Liver (tissue), 9 donors: ENCODE measurements around the gene DGCR2. TPM values are rescaled to one million over a fixed set of nuclear protein-coding genes. Genes with fewer than 3 reads are reported as not detected.

Experiments used
- DNase-seq: peaks from one replicate; pipeline ENCODE4 v3.0.0-alpha.2; 2017; ENCODE audit warnings: low spot score
- H3K27ac ChIP-seq, 2 donors: one replicate each; pipeline ENCODE4 v1.7.0; 2013; ENCODE audit warnings: inconsistent platforms in 2 of 2, low read length in 2 of 2, control low read depth in 1 of 2, low read depth in 1 of 2, mild to moderate bottlenecking in 1 of 2
- H3K27me3 ChIP-seq, 4 donors: one replicate each; pipeline versions ENCODE4 v1.6.1 to v1.7.0; 2013; ENCODE audit warnings: low read length in 3 of 4, inconsistent platforms in 1 of 4, mild to moderate bottlenecking in 1 of 4, moderate library complexity in 1 of 4; ENCODE audit not compliant: control insufficient read depth in 4 of 4, insufficient read depth in 4 of 4
- H3K36me3 ChIP-seq, 4 donors: one replicate each; pipeline versions ENCODE4 v1.6.1 to v1.7.0; 2013; ENCODE audit warnings: low read length in 3 of 4, mild to moderate bottlenecking in 3 of 4, low read depth in 1 of 4, moderate library complexity in 1 of 4; ENCODE audit not compliant: control insufficient read depth in 4 of 4, insufficient read depth in 3 of 4
- H3K4me1 ChIP-seq, 4 donors: one replicate each; pipeline versions ENCODE4 v1.6.1 to v1.7.0; 2013; ENCODE audit warnings: low read length in 3 of 4, mild to moderate bottlenecking in 3 of 4, moderate library complexity in 1 of 4; ENCODE audit not compliant: control insufficient read depth in 4 of 4, insufficient read depth in 4 of 4
- H3K4me3 ChIP-seq, 3 donors: one replicate each; pipeline versions ENCODE4 v1.6.1 to v1.7.0; 2013; ENCODE audit warnings: low read length in 3 of 3, control low read depth in 1 of 3, low read depth in 1 of 3, mild to moderate bottlenecking in 1 of 3
- H3K9ac ChIP-seq, 2 donors: one replicate each; pipeline ENCODE4 v1.7.0; 2013; ENCODE audit warnings: low read length in 2 of 2, mild to moderate bottlenecking in 2 of 2, moderate library complexity in 2 of 2, control low read depth in 1 of 2, low read depth in 1 of 2
- H3K9me3 ChIP-seq, 4 donors: one replicate each; pipeline versions ENCODE4 v1.6.1 to v1.7.0; 2013; ENCODE audit warnings: low read length in 3 of 4; ENCODE audit not compliant: control insufficient read depth in 4 of 4
- ATF3 ChIP-seq: IDR thresholded peaks from 2 replicates; pipeline ENCODE4 v1.6.1; 2016; ENCODE audit warnings: antibody characterized with exemption
- CTCF ChIP-seq: fragments of 150-350 bp; IDR thresholded peaks from 2 replicates; pipeline ENCODE4 v1.5.1; 2017; ENCODE audit warnings: improper control_type of control experiment, low read depth, low read length; ENCODE audit not compliant: missing input control
- EGR1 ChIP-seq, 2 donors: IDR thresholded peaks; 2 replicates each; pipeline ENCODE4 v1.6.1; 2016 to 2018; ENCODE audit warnings: antibody characterized with exemption in 2 of 2, low read depth in 2 of 2
- FOXA1 ChIP-seq: IDR thresholded peaks from 2 replicates; pipeline ENCODE4 v1.6.1; 2016; ENCODE audit warnings: antibody characterized with exemption
- FOXA2 ChIP-seq: IDR thresholded peaks from 2 replicates; pipeline ENCODE4 v1.6.1; 2016; ENCODE audit warnings: antibody characterized with exemption
- GABPA ChIP-seq, 2 donors: IDR thresholded peaks in 1 of 2; conservative IDR thresholded peaks in 1 of 2; 2 replicates each; pipeline ENCODE4 v1.6.1; 2016; ENCODE audit warnings: antibody characterized with exemption in 2 of 2, mild to moderate bottlenecking in 1 of 2, moderate library complexity in 1 of 2
- HNF4A ChIP-seq, 2 donors: conservative IDR thresholded peaks; 2 replicates each; pipeline ENCODE4 v1.6.1; 2016; ENCODE audit warnings: antibody characterized with exemption in 2 of 2, mild to moderate bottlenecking in 2 of 2
- HNF4G ChIP-seq: IDR thresholded peaks from 2 replicates; pipeline ENCODE4 v1.6.1; 2016; ENCODE audit warnings: antibody characterized with exemption
- RXRA ChIP-seq, 2 donors: IDR thresholded peaks; 2 replicates each; pipeline ENCODE4 v1.6.1; 2017 to 2018; ENCODE audit warnings: antibody characterized with exemption in 2 of 2, mild to moderate bottlenecking in 1 of 2
- TAF1 ChIP-seq: conservative IDR thresholded peaks from 2 replicates; pipeline ENCODE4 v1.6.1; 2016; ENCODE audit warnings: antibody characterized with exemption, mild to moderate bottlenecking
- YY1 ChIP-seq: IDR thresholded peaks from 2 replicates; pipeline ENCODE4 v1.6.1; 2016; ENCODE audit warnings: antibody characterized with exemption, mild to moderate bottlenecking
- ZBTB33 ChIP-seq: IDR thresholded peaks from 2 replicates; pipeline ENCODE4 v1.6.1; 2016; ENCODE audit warnings: antibody characterized with exemption
- WGBS: extraction: QIAGEN DNeasy Blood & Tissue Kit; methylation state at CpG from one replicate; pipeline ENCODE4 v1.1.7; 2013; 5-methylcytosine and 5-hydroxymethylcytosine counted together
- polyA plus RNA-seq, 2 donors: library from polyadenylated mRNA; stranded (reverse) in 1 of 2; unstranded in 1 of 2; fragments of 200-250 nt in 1 of 2; fragments of >200 nt in 1 of 2; fragmentation: Nextera tagmentation in 1 of 2; extraction: Ambion mirVana in 1 of 2; gene quantifications; one replicate each; pipeline versions ENCODE4 v1.2.1 to v1.2.3, GENCODE V29; 2013 to 2015
- total RNA-seq, 2 donors: library from RNA; depleted of rRNA; stranded (reverse); fragments of >200 nt; gene quantifications; one replicate each; pipeline ENCODE4 v1.2.3, GENCODE V29; 2014
- TF ChIP-seq, protein P1 (sequence below): IDR thresholded peaks from 2 replicates; pipeline ENCODE4 v1.6.1; 2016; ENCODE audit warnings: antibody characterized with exemption, mild to moderate bottlenecking
- donor health status: healthy.
- donor health status: healthy.
- donor health status: healthy.
- donor health status: healthy.
- donor health status: healthy.

The DGCR2 gene
- total and polyA plus RNA-seq, 4 donors: 11.2 to 30.0 (median 21.1) TPM

GRCh38 chr22:18996376-18996900 lies 125.8 kb downstream of the DGCR2 start:
- H3K27me3 ChIP-seq: peaks cover 0 to 2% (median 0%) of the 10 kb centered on the region in 4 donors
- no peak overlapping the region for H3K9ac ChIP-seq
- 89% methylated on average over 9 of the region's 9 CpGs for WGBS
- peaks cover 3 to 10% (median 6%) of the 10 kb centered on the region in 4 donors for H3K4me1 ChIP-seq
- H3K9me3 ChIP-seq: no peaks in the 10 kb centered on the region
- no peaks in the 10 kb centered on the region for H3K36me3 ChIP-seq
- H3K4me3 ChIP-seq: no peak overlapping the region
- no peak overlapping the region for H3K27ac ChIP-seq
- no peak for DNase-seq
- TF ChIP-seq HNF4G (no peak), FOXA1 (no peak), CTCF (no peak), ATF3 (no peak), GABPA (IDR thresholded peaks at IDR 0.05 in 1 of 2, conservative IDR thresholded peaks at IDR 0.05 in 1 of 2) (no peak), ZBTB33 (no peak), EGR1 (IDR thresholded peaks at IDR 0.05; ENCODE audit: low read depth in 2 of 2) (no peak), TAF1 (no peak), RXRA (IDR thresholded peaks at IDR 0.05) (no peak), YY1 (no peak), FOXA2 (no peak)
- TF ChIP-seq, protein P1, sequence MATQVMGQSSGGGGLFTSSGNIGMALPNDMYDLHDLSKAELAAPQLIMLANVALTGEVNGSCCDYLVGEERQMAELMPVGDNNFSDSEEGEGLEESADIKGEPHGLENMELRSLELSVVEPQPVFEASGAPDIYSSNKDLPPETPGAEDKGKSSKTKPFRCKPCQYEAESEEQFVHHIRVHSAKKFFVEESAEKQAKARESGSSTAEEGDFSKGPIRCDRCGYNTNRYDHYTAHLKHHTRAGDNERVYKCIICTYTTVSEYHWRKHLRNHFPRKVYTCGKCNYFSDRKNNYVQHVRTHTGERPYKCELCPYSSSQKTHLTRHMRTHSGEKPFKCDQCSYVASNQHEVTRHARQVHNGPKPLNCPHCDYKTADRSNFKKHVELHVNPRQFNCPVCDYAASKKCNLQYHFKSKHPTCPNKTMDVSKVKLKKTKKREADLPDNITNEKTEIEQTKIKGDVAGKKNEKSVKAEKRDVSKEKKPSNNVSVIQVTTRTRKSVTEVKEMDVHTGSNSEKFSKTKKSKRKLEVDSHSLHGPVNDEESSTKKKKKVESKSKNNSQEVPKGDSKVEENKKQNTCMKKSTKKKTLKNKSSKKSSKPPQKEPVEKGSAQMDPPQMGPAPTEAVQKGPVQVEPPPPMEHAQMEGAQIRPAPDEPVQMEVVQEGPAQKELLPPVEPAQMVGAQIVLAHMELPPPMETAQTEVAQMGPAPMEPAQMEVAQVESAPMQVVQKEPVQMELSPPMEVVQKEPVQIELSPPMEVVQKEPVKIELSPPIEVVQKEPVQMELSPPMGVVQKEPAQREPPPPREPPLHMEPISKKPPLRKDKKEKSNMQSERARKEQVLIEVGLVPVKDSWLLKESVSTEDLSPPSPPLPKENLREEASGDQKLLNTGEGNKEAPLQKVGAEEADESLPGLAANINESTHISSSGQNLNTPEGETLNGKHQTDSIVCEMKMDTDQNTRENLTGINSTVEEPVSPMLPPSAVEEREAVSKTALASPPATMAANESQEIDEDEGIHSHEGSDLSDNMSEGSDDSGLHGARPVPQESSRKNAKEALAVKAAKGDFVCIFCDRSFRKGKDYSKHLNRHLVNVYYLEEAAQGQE: no peak

GRCh38 chr22:18995327-18995711 lies 126.9 kb downstream of the DGCR2 start:
- Histone ChIP-seq H3K36me3 (no peaks in the 10 kb centered on the region), H3K4me1 (peaks cover 3 to 10% (median 6%) of the 10 kb centered on the region in 4 donors), H3K9ac (no peak overlapping the region), H3K9me3 (no peaks in the 10 kb centered on the region), H3K27ac (no peak overlapping the region), H3K4me3 (no peak overlapping the region), H3K27me3 (peaks cover 0 to 2% (median 0%) of the 10 kb centered on the region in 4 donors)
- WGBS: 91% methylated on average over 9 of the region's 9 CpGs
- TF ChIP-seq, protein P1: no peak
- TF ChIP-seq ATF3: no peak
- no peak for TF ChIP-seq RXRA (IDR thresholded peaks at IDR 0.05)
- no peak for TF ChIP-seq HNF4A (conservative IDR thresholded peaks at IDR 0.05)
- TF ChIP-seq HNF4G: no peak
- no peak for TF ChIP-seq ZBTB33
- no peak for TF ChIP-seq CTCF
- no peak for DNase-seq
